Esophagus squamous epithelium (tissue), 4 donors: ENCODE results near the gene IL1RAPL2.

Experiments used
- CTCF ChIP-seq, 6 experiments: fragments of 450-650 bp in 4 of 6; fragments of 200-600 bp in 2 of 6; sonication (generic) in 2 of 6; IDR thresholded peaks; one replicate each; pipeline ENCODE4 v1.5.1; 2016 to 2019; ENCODE audit warnings: antibody characterized with exemption in 6 of 6, mild to moderate bottlenecking in 4 of 6, moderate library complexity in 4 of 6
- POLR2A ChIP-seq, 4 donors: fragments of 450-650 bp; IDR thresholded peaks; one replicate each; pipeline ENCODE4 v1.6.1; 2017; ENCODE audit warnings: antibody characterized with exemption in 4 of 4, mild to moderate bottlenecking in 4 of 4, moderate library complexity in 3 of 4

DNA sequence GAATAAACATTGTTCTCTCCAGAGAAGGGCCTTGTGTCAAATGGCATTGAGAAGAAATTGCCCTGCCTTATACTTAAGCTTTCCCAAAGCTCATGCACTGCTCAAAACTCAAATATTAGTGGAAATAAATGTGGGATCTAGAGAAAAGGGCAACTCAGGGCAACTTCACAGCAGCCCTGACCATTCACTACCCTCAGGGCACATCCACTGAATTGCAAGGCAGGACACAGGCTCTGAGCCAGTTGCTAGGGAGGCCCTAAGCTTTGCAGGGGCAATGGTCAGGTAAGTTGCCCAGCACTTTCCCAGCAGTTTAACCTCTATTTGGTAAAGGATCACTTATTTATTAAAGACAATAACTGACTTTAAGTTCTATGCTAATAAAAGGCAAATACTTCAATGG, 909.8 kb downstream of the IL1RAPL2 start:
- TF ChIP-seq CTCF (IDR thresholded peaks at IDR 0.05) (no peak), POLR2A (IDR thresholded peaks at IDR 0.05) (no peak)
